GM12878 (cell line): ENCODE results near the gene ADARB1. TPM values are rescaled to one million over a fixed set of nuclear protein-coding genes. Genes with fewer than 3 reads are reported as not detected.

Experiments
- CBX5 ChIP-seq: sonication (generic); IDR thresholded peaks from 2 replicates; pipeline ENCODE4 v1.6.1; 2016; ENCODE audit warnings: low read depth, moderate library complexity, mild to moderate bottlenecking, inconsistent platforms
- EED ChIP-seq: sonication (generic); IDR thresholded peaks from 2 replicates; pipeline ENCODE4 v1.6.1; 2016; ENCODE audit warnings: antibody characterized with exemption, low read depth
- EZH2 ChIP-seq: IDR thresholded peaks from 2 replicates; pipeline ENCODE4 v1.6.1; 2012; ENCODE audit warnings: low read depth, mild to moderate bottlenecking, control low read depth, inconsistent platforms, low read length, borderline replicate concordance; ENCODE audit not compliant: control insufficient read depth
- HDAC2 ChIP-seq: fragments of 200-600 bp; sonication (generic); IDR thresholded peaks from 2 replicates; pipeline ENCODE4 v1.6.1; 2017
- HDAC6 ChIP-seq: fragments of 200-600 bp; sonication (generic); IDR thresholded peaks from one replicate; pipeline ENCODE4 v1.8.0; 2017; ENCODE audit warnings: antibody characterized with exemption; ENCODE audit not compliant: unreplicated experiment
- NFXL1 ChIP-seq: fragments of 450-650 bp; IDR thresholded peaks from 2 replicates; pipeline ENCODE4 v1.6.1; 2017; ENCODE audit warnings: antibody characterized with exemption, mild to moderate bottlenecking, borderline replicate concordance
- SREBF2 ChIP-seq: IDR thresholded peaks from 2 replicates; pipeline ENCODE4 v1.6.1; 2012; ENCODE audit warnings: mild to moderate bottlenecking, low read length
- TARDBP ChIP-seq: IDR thresholded peaks from 2 replicates; pipeline ENCODE4 v1.6.1; 2016; ENCODE audit warnings: borderline replicate concordance
- polyA plus RNA-seq, 11 experiments: library from polyadenylated mRNA; depleted of rRNA in 4 of 11; unstranded in 6 of 11; stranded (reverse) in 5 of 11; fragments of >200 nt; fragmentation: Nextera tagmentation in 4 of 11; fragmentation: Illumina TruSeq in 1 of 11; extraction: Ambion mirVana in 4 of 11; extraction: Trizol in 1 of 11; gene quantifications; 1 replicate in 1 of 11; 2 replicates in 10 of 11; pipeline versions ENCODE4 v1.2.1 to v1.2.3, GENCODE V29; 2011 to 2016; ENCODE audit warnings: inconsistent platforms in 2 of 11, missing spikeins in 2 of 11, low read depth in 1 of 11
- total RNA-seq, 4 experiments: library from RNA; depleted of rRNA in 3 of 4; stranded (reverse); fragments of >200 nt in 3 of 4; fragmentation: Illumina TruSeq in 1 of 4; extraction: Trizol in 1 of 4; gene quantifications; 2 replicates each; pipeline versions ENCODE4 v1.2.1 to v1.2.3, GENCODE V29; 2013 to 2021
- TF ChIP-seq, protein P1 (sequence below): IDR thresholded peaks from 2 replicates; pipeline ENCODE4 v1.6.1; 2012; ENCODE audit warnings: mild to moderate bottlenecking, low read depth, low read length
- TF ChIP-seq, protein P2 (sequence below): fragments of 450-650 bp; IDR thresholded peaks from 2 replicates; pipeline ENCODE4 v1.6.1; 2014; ENCODE audit warnings: mild to moderate bottlenecking
- TF ChIP-seq, protein P3 (sequence below): fragments of 450-650 bp; IDR thresholded peaks from 2 replicates; pipeline ENCODE4 v1.6.1; 2016; ENCODE audit warnings: mild to moderate bottlenecking
- TF ChIP-seq, protein P4 (sequence below): fragments of 450-650 bp; conservative IDR thresholded peaks from 2 replicates; pipeline ENCODE4 v1.6.1; 2017; ENCODE audit warnings: mild to moderate bottlenecking, moderate library complexity

Gene ADARB1
- total and polyA plus RNA-seq, 10 of the 15 experiments (the other 5 are each of a cell fraction or from before 2014, with no cell fraction given): 5.7 to 61.7 (median 25.3) TPM

GRCh38 chr21:45050797-45051489 lies 23.4 kb upstream of the ADARB1 start (continued):
- TF ChIP-seq, protein P1, sequence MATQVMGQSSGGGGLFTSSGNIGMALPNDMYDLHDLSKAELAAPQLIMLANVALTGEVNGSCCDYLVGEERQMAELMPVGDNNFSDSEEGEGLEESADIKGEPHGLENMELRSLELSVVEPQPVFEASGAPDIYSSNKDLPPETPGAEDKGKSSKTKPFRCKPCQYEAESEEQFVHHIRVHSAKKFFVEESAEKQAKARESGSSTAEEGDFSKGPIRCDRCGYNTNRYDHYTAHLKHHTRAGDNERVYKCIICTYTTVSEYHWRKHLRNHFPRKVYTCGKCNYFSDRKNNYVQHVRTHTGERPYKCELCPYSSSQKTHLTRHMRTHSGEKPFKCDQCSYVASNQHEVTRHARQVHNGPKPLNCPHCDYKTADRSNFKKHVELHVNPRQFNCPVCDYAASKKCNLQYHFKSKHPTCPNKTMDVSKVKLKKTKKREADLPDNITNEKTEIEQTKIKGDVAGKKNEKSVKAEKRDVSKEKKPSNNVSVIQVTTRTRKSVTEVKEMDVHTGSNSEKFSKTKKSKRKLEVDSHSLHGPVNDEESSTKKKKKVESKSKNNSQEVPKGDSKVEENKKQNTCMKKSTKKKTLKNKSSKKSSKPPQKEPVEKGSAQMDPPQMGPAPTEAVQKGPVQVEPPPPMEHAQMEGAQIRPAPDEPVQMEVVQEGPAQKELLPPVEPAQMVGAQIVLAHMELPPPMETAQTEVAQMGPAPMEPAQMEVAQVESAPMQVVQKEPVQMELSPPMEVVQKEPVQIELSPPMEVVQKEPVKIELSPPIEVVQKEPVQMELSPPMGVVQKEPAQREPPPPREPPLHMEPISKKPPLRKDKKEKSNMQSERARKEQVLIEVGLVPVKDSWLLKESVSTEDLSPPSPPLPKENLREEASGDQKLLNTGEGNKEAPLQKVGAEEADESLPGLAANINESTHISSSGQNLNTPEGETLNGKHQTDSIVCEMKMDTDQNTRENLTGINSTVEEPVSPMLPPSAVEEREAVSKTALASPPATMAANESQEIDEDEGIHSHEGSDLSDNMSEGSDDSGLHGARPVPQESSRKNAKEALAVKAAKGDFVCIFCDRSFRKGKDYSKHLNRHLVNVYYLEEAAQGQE: no peak
- TF ChIP-seq SREBF2 (no peak), CBX5 (no peak), NFXL1 (no peak), HDAC6 (no peak), EED (no peak), TARDBP (no peak), HDAC2 (no peak), EZH2 (no peak)
- TF ChIP-seq, protein P2, sequence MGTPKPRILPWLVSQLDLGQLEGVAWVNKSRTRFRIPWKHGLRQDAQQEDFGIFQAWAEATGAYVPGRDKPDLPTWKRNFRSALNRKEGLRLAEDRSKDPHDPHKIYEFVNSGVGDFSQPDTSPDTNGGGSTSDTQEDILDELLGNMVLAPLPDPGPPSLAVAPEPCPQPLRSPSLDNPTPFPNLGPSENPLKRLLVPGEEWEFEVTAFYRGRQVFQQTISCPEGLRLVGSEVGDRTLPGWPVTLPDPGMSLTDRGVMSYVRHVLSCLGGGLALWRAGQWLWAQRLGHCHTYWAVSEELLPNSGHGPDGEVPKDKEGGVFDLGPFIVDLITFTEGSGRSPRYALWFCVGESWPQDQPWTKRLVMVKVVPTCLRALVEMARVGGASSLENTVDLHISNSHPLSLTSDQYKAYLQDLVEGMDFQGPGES: no peak
- TF ChIP-seq, protein P3, sequence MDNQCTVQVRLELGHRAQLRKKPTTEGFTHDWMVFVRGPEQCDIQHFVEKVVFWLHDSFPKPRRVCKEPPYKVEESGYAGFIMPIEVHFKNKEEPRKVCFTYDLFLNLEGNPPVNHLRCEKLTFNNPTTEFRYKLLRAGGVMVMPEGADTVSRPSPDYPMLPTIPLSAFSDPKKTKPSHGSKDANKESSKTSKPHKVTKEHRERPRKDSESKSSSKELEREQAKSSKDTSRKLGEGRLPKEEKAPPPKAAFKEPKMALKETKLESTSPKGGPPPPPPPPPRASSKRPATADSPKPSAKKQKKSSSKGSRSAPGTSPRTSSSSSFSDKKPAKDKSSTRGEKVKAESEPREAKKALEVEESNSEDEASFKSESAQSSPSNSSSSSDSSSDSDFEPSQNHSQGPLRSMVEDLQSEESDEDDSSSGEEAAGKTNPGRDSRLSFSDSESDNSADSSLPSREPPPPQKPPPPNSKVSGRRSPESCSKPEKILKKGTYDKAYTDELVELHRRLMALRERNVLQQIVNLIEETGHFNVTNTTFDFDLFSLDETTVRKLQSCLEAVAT: no peak
- TF ChIP-seq, protein P4, sequence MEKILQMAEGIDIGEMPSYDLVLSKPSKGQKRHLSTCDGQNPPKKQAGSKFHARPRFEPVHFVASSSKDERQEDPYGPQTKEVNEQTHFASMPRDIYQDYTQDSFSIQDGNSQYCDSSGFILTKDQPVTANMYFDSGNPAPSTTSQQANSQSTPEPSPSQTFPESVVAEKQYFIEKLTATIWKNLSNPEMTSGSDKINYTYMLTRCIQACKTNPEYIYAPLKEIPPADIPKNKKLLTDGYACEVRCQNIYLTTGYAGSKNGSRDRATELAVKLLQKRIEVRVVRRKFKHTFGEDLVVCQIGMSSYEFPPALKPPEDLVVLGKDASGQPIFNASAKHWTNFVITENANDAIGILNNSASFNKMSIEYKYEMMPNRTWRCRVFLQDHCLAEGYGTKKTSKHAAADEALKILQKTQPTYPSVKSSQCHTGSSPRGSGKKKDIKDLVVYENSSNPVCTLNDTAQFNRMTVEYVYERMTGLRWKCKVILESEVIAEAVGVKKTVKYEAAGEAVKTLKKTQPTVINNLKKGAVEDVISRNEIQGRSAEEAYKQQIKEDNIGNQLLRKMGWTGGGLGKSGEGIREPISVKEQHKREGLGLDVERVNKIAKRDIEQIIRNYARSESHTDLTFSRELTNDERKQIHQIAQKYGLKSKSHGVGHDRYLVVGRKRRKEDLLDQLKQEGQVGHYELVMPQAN: no peak
- TF ChIP-seq, all 136 proteins: peak for 0
